ENCODE measurements around the gene CACNG4.
A peak's percentile ranks its signal among the peaks of the same experiment; 100 is the strongest.

Gene CACNG4

DNA sequence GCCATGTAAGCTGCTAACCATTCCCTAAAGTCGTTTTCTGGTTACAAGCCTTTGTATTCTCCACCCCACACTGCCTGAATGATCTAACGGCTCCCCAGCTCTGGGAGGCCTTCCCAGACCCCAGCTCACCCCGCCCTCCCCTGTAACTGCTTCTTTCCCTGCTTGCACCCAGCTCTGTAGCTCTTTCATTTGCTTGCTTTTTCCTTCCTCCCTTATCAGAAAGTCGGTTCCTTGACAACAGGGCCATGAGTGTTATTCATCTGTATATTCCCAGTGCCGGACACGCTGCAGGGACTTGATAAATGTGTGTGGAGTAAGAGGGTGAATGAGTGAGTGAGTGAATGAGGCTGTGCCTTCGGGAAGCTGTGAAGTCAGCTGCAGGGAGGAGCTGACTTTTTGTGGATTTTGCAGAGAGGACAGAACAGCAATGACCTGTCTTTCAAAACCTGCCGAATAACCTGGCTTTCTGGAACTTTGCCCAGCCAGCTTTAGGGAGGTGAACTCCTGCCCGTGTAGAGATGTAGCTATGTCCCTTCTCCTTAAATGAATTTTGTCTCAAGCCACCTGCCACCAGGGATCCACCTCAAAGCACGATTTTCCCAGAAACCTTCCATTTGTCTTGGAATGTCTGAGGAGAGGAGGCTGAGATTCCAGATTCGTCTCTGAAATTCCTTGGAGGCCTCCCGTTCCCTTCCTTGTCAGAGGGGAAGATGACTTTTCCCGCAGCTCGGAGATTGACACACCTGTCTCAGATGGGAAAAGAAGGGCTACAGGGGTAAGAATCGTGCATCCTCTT is 20.0 kb upstream of the CACNG4 start:
- TF ChIP-seq, protein P1, sequence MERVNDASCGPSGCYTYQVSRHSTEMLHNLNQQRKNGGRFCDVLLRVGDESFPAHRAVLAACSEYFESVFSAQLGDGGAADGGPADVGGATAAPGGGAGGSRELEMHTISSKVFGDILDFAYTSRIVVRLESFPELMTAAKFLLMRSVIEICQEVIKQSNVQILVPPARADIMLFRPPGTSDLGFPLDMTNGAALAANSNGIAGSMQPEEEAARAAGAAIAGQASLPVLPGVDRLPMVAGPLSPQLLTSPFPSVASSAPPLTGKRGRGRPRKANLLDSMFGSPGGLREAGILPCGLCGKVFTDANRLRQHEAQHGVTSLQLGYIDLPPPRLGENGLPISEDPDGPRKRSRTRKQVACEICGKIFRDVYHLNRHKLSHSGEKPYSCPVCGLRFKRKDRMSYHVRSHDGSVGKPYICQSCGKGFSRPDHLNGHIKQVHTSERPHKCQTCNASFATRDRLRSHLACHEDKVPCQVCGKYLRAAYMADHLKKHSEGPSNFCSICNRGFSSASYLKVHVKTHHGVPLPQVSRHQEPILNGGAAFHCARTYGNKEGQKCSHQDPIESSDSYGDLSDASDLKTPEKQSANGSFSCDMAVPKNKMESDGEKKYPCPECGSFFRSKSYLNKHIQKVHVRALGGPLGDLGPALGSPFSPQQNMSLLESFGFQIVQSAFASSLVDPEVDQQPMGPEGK (CRISPR knock-in tag; IDR thresholded peaks at IDR 0.05; ENCODE audit: borderline replicate concordance): no peak
- TF ChIP-seq TOX (CRISPR knock-in tag; IDR thresholded peaks at IDR 0.05; ENCODE audit: borderline replicate concordance): no peak
- no peak for TF ChIP-seq ZNF70 (CRISPR knock-in tag; IDR thresholded peaks at IDR 0.05)
- ATAC-seq: peak; percentile 45

DNA sequence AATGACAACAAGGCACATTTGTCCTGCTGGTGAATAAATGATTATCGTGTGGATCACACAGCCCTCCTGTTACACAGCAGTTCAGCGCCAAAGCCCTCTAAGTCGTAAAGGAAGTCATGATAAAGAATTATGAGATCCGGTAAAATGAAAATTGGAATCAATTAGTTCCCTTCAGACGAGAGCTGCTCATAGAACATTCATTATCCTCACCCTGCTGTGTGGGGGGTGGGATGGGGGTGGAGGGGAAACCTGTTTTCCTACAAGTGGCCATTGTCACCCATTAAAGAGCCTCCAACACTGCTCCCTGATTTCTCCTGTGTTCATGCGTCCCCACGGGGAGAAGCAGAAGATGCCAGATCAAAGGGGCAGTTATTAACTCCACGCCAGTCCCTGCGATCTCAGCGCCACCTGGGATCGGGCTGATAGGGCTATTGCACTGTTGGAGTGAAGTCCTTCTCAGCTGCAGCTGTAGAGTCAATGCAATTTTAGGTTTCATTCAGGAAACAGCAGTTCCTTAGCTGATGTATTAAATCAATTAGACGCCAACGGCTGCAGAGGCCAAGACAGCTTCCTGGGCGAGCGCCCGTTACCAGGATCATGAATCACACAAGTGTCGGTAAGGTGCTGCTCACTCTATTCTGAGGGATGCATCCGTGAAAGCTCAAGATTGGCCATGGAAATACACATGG is 19.2 kb upstream of the CACNG4 start:
- ATAC-seq: peak; percentile 37
- TF ChIP-seq, protein P2, sequence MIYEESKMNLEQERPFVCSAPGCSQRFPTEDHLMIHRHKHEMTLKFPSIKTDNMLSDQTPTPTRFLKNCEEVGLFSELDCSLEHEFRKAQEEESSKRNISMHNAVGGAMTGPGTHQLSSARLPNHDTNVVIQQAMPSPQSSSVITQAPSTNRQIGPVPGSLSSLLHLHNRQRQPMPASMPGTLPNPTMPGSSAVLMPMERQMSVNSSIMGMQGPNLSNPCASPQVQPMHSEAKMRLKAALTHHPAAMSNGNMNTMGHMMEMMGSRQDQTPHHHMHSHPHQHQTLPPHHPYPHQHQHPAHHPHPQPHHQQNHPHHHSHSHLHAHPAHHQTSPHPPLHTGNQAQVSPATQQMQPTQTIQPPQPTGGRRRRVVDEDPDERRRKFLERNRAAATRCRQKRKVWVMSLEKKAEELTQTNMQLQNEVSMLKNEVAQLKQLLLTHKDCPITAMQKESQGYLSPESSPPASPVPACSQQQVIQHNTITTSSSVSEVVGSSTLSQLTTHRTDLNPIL (CRISPR knock-in tag; IDR thresholded peaks at IDR 0.05; ENCODE audit: low read depth): no peak
- TF ChIP-seq, protein P3, sequence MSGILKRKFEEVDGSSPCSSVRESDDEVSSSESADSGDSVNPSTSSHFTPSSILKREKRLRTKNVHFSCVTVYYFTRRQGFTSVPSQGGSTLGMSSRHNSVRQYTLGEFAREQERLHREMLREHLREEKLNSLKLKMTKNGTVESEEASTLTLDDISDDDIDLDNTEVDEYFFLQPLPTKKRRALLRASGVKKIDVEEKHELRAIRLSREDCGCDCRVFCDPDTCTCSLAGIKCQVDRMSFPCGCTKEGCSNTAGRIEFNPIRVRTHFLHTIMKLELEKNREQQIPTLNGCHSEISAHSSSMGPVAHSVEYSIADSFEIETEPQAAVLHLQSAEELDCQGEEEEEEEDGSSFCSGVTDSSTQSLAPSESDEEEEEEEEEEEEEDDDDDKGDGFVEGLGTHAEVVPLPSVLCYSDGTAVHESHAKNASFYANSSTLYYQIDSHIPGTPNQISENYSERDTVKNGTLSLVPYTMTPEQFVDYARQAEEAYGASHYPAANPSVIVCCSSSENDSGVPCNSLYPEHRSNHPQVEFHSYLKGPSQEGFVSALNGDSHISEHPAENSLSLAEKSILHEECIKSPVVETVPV (CRISPR knock-in tag; IDR thresholded peaks at IDR 0.05): no peak
- no peak for TF ChIP-seq ZNF565 (CRISPR knock-in tag; conservative IDR thresholded peaks at IDR 0.05; ENCODE audit: low read depth)

DNA sequence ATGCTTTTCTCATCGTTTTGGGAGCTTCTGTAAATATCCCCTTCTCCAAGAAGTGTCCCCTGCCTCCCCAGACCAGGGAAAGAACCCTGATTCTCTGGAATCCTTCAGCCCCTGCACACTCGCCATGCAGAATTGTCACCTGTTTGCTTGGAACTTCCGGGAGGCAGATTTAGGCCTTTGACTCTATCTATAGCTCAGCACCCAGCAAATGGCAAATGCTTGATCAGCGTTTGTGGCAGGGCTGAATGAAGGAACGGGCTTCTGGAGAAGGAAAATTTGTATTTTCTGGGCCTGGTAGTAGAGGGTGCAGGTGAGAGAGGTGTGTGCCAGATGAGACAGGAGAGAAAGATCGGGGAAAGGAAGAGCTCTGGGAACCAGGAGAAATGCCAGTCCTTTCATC is 18.3 kb upstream of the CACNG4 start:
- TF ChIP-seq, protein P1 (CRISPR knock-in tag; IDR thresholded peaks at IDR 0.05; ENCODE audit: borderline replicate concordance): no peak
- ATAC-seq: no peak

DNA sequence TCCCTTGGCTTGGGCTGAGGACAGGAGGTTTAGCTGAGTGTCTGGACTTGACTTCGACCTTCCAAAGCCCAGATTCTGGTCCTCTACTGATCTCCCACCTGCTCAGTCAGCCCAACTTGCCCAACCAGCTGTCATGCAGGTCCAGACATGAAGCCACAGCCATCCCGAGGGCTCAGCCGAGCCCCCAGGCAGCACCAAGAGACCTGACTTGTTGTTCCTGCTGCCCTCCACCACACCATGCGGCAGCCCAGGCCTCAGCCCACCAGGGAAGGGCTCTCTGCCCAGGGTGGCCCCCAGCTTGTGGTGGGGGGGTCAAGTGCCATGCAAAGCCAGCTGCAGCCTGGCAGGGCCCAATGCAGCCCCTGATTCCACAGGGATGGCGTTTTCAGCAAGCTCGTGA is 17.2 kb upstream of the CACNG4 start:
- no peak for ATAC-seq
- TF ChIP-seq TOX (CRISPR knock-in tag; IDR thresholded peaks at IDR 0.05; ENCODE audit: borderline replicate concordance): no peak
- TF ChIP-seq, protein P4, sequence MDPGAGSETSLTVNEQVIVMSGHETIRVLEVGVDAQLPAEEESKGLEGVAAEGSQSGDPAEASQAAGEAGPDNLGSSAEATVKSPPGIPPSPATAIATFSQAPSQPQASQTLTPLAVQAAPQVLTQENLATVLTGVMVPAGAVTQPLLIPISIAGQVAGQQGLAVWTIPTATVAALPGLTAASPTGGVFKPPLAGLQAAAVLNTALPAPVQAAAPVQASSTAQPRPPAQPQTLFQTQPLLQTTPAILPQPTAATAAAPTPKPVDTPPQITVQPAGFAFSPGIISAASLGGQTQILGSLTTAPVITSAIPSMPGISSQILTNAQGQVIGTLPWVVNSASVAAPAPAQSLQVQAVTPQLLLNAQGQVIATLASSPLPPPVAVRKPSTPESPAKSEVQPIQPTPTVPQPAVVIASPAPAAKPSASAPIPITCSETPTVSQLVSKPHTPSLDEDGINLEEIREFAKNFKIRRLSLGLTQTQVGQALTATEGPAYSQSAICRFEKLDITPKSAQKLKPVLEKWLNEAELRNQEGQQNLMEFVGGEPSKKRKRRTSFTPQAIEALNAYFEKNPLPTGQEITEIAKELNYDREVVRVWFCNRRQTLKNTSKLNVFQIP (CRISPR knock-in tag; IDR thresholded peaks at IDR 0.05; ENCODE audit: borderline replicate concordance, low read depth): no peak
- no peak for TF ChIP-seq PPARA (CRISPR knock-in tag; IDR thresholded peaks at IDR 0.05; ENCODE audit: borderline replicate concordance)
- TF ChIP-seq ESRRG (CRISPR knock-in tag; IDR thresholded peaks at IDR 0.05): no peak
- no peak for TF ChIP-seq ZNF565 (CRISPR knock-in tag; conservative IDR thresholded peaks at IDR 0.05; ENCODE audit: low read depth)
- TF ChIP-seq BACH2 (CRISPR knock-in tag; IDR thresholded peaks at IDR 0.05; ENCODE audit: borderline replicate concordance): no peak
- TF ChIP-seq ZFP3 (CRISPR knock-in tag; IDR thresholded peaks at IDR 0.05): no peak
- no peak for TF ChIP-seq CSDC2 (CRISPR knock-in tag; IDR thresholded peaks at IDR 0.05)
- TF ChIP-seq ZNF8 (CRISPR knock-in tag; IDR thresholded peaks at IDR 0.05): no peak
- TF ChIP-seq ZFP30 (CRISPR knock-in tag; IDR thresholded peaks at IDR 0.05): no peak
- no peak for TF ChIP-seq TCF4 (CRISPR knock-in tag; IDR thresholded peaks at IDR 0.05; ENCODE audit: borderline replicate concordance)
- TF ChIP-seq OSR1 (CRISPR knock-in tag; IDR thresholded peaks at IDR 0.05): no peak
- TF ChIP-seq, protein P2 (CRISPR knock-in tag; IDR thresholded peaks at IDR 0.05; ENCODE audit: low read depth): no peak
- TF ChIP-seq, protein P5, sequence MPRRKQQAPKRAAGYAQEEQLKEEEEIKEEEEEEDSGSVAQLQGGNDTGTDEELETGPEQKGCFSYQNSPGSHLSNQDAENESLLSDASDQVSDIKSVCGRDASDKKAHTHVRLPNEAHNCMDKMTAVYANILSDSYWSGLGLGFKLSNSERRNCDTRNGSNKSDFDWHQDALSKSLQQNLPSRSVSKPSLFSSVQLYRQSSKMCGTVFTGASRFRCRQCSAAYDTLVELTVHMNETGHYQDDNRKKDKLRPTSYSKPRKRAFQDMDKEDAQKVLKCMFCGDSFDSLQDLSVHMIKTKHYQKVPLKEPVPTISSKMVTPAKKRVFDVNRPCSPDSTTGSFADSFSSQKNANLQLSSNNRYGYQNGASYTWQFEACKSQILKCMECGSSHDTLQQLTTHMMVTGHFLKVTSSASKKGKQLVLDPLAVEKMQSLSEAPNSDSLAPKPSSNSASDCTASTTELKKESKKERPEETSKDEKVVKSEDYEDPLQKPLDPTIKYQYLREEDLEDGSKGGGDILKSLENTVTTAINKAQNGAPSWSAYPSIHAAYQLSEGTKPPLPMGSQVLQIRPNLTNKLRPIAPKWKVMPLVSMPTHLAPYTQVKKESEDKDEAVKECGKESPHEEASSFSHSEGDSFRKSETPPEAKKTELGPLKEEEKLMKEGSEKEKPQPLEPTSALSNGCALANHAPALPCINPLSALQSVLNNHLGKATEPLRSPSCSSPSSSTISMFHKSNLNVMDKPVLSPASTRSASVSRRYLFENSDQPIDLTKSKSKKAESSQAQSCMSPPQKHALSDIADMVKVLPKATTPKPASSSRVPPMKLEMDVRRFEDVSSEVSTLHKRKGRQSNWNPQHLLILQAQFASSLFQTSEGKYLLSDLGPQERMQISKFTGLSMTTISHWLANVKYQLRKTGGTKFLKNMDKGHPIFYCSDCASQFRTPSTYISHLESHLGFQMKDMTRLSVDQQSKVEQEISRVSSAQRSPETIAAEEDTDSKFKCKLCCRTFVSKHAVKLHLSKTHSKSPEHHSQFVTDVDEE (CRISPR knock-in tag; IDR thresholded peaks at IDR 0.05): no peak
- TF ChIP-seq, protein P3 (CRISPR knock-in tag; IDR thresholded peaks at IDR 0.05): no peak
- no peak for TF ChIP-seq SNAI2 (CRISPR knock-in tag; IDR thresholded peaks at IDR 0.05)

All from SK-N-SH treated with all-trans-retinoic acid at 6 μM for 48 hours (cell line).